ENCODE measurements around the gene NPSR1.

- TF ChIP-seq GLIS3 (CRISPR knock-in tag; IDR thresholded peaks at IDR 0.05), result no peak
- TF ChIP-seq BACH2 (CRISPR knock-in tag; IDR thresholded peaks at IDR 0.05; ENCODE audit: borderline replicate concordance), result no peak
- no peak for TF ChIP-seq ZNF565 (CRISPR knock-in tag; conservative IDR thresholded peaks at IDR 0.05; ENCODE audit: low read depth)
- TF ChIP-seq ZNF8 (CRISPR knock-in tag; IDR thresholded peaks at IDR 0.05), result no peak
- no peak for TF ChIP-seq CREB5 (CRISPR knock-in tag; IDR thresholded peaks at IDR 0.05; ENCODE audit: low read depth)
- no peak for TF ChIP-seq SNAI2 (CRISPR knock-in tag; IDR thresholded peaks at IDR 0.05)
- no peak for TF ChIP-seq PPARA (CRISPR knock-in tag; IDR thresholded peaks at IDR 0.05; ENCODE audit: borderline replicate concordance)
- TF ChIP-seq TSHZ2 (CRISPR knock-in tag; IDR thresholded peaks at IDR 0.05), result no peak
- TF ChIP-seq RARB (CRISPR knock-in tag; IDR thresholded peaks at IDR 0.05), result no peak
- TF ChIP-seq PATZ1 (CRISPR knock-in tag; IDR thresholded peaks at IDR 0.05; ENCODE audit: borderline replicate concordance), result no peak
- TF ChIP-seq TCF4 (CRISPR knock-in tag; IDR thresholded peaks at IDR 0.05; ENCODE audit: borderline replicate concordance), result no peak
- TF ChIP-seq ZFP30 (CRISPR knock-in tag; IDR thresholded peaks at IDR 0.05), result no peak
- no peak for TF ChIP-seq ARNTL (CRISPR knock-in tag; IDR thresholded peaks at IDR 0.05; ENCODE audit: borderline replicate concordance, low read depth)
Observed at GRCh38 chr7:34756025-34756437, 98.0 kb downstream of the NPSR1 start.

Data from SK-N-SH treated with all-trans-retinoic acid at 6 μM for 48 hours (cell line).